Heart left ventricle (tissue), 13 donors: ENCODE measurements around the gene C1QTNF2.

Experiments
- POLR2A ChIP-seq, 2 donors: fragments of 450-650 bp; IDR thresholded peaks; one replicate each; pipeline ENCODE4 v1.6.1; 2017; ENCODE audit warnings: antibody characterized with exemption in 2 of 2, mild to moderate bottlenecking in 2 of 2, moderate library complexity in 2 of 2
- TF ChIP-seq, protein P1 (sequence below), 12 donors: fragments of 200-600 bp; sonication (generic) in 4 of 12; IDR thresholded peaks; one replicate each; pipeline versions ENCODE4 v1.5.0 to v1.8.0; 2018 to 2022; ENCODE audit warnings: antibody characterized with exemption in 12 of 12, mild to moderate bottlenecking in 5 of 12
- donor health status: ischemic (EF 13 %, LVEDD 7.1; RV severe dilation, severe dysfunction).
- donor health status: DM: no; HTN: yes; CAD: no.
- donor health status: DM: no; HTN: no; CAD: no.
- donor health status: ischemic (EF 25% LVEDD 6.9; RV normal size, moderate dysfunction).
- donor health status: ischemic (EF 25% LVEDD 5.7; RV mildly dilated, moderate dysfunction).
- donor health status: ischemic (EF 35%, LVEDD 5.7; RV mildly dilated, moderate dysfunction).
- donor health status: nonischemic (EF 11% LVEDD 7.7; RV severe dilation, severe dysfunction).
- donor health status: DM: yes; HTN: yes; CAD: no.
- donor health status: PGD.
- donor health status: ischemic (EF 29% LVEDD 5.4; RV normal size, mild dysfunction).
- donor health status: nonischemic (EF 23%, LVEDD 6.1; RV moderate dilation, normal function).

DNA sequence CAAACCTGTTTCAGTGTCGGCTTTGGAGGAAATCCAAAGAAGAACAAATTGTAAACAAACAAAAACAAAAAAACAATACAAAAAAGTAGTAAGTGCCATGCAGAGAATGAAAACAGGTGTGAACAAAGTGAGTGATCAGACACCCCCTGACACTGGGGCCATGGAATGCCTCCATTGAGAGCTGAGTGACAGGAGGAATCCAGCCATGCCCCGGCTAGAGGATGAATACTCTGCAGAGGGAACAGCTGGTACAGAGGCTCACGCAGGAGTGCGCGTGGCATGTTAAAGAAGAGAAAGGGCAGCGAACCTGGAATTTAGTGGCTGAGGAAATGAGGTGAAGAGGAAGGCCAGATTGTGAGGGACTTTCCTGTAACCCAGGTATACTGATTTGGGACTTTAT, 42.6 kb downstream of the C1QTNF2 start:
- TF ChIP-seq, protein P1, sequence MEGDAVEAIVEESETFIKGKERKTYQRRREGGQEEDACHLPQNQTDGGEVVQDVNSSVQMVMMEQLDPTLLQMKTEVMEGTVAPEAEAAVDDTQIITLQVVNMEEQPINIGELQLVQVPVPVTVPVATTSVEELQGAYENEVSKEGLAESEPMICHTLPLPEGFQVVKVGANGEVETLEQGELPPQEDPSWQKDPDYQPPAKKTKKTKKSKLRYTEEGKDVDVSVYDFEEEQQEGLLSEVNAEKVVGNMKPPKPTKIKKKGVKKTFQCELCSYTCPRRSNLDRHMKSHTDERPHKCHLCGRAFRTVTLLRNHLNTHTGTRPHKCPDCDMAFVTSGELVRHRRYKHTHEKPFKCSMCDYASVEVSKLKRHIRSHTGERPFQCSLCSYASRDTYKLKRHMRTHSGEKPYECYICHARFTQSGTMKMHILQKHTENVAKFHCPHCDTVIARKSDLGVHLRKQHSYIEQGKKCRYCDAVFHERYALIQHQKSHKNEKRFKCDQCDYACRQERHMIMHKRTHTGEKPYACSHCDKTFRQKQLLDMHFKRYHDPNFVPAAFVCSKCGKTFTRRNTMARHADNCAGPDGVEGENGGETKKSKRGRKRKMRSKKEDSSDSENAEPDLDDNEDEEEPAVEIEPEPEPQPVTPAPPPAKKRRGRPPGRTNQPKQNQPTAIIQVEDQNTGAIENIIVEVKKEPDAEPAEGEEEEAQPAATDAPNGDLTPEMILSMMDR (IDR thresholded peaks at IDR 0.05) = no peak
- TF ChIP-seq POLR2A (IDR thresholded peaks at IDR 0.05) = no peak
